ENCODE data around the gene IKZF4. TPM values are rescaled to one million over a fixed set of nuclear protein-coding genes. Genes with fewer than 3 reads are reported as not detected.

Gene IKZF4
- total and polyA plus RNA-seq, 2 of the 8 experiments (the other 6 are each of a cell fraction or from before 2014, with no cell fraction given), result 8.0 to 13.3 TPM

DNA sequence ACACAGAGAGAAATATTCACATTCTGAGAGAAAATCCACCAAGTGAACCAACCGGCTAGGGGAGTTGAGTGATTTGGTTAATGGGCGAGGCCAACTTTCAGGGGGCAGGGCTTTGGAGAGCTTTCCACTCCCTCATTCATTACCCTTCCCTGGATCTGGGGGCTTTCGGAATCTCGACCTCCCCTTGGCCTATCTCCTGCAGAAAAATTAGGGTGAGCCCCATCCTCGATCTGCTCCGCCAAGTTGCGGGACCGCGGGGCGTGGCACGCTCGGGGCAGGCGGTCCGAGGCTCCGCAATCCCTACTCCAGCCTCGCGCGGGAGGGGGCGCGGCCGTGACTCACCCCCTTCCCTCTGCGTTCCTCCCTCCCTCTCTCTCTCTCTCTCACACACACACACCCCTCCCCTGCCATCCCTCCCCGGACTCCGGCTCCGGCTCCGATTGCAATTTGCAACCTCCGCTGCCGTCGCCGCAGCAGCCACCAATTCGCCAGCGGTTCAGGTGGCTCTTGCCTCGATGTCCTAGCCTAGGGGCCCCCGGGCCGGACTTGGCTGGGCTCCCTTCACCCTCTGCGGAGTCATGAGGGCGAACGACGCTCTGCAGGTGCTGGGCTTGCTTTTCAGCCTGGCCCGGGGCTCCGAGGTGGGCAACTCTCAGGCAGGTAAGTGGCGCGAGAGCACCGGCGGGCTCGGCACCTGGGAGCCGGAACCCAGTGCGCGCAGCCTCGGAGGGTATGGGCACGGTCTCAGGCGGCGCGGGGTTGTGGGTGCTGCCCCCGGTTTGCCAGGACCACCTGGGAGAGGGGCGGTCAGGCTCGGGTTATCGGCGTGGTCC is 59.1 kb downstream of the IKZF4 start, which contains the start of gene ERBB3 (continued):
- TF ChIP-seq CBX5 (IDR thresholded peaks at IDR 0.05; ENCODE audit: low read depth, low read length) (no peak), TCF12 (IDR thresholded peaks at IDR 0.05; ENCODE audit: low read depth, low read length) (0 out of 2 replicates have a peak, but pooled peaks have one; percentile 25), SIN3A (conservative IDR thresholded peaks at IDR 0.05 in 1 of 2, IDR thresholded peaks at IDR 0.05 in 1 of 2; ENCODE audit: low read depth in 1 of 2, low read length in 2 of 2) (peak in 1 of 2 experiments; percentile 59; a peak in 1 of 4 replicates), CREB1 (IDR thresholded peaks at IDR 0.05) (0 out of 2 replicates have a peak, but pooled peaks have one; percentile 5), SP1 (IDR thresholded peaks at IDR 0.05; ENCODE audit: low read depth, low read length) (peak; percentile 61; the same call in 1 of the 2 replicates), TAF1 (IDR thresholded peaks at IDR 0.05; ENCODE audit: low read depth, low read length) (peak; percentile 29), POLR2A (IDR thresholded peaks at IDR 0.05; ENCODE audit: control extremely low read depth in 1 of 2, low read depth in 2 of 2, low read length in 2 of 2) (peak in 1 of 2 experiments; percentile 47; a peak in 1 of 3 replicates), NRF1 (IDR thresholded peaks at IDR 0.05; ENCODE audit: low read depth, low read length) (no peak)
- TF ChIP-seq, protein P1, sequence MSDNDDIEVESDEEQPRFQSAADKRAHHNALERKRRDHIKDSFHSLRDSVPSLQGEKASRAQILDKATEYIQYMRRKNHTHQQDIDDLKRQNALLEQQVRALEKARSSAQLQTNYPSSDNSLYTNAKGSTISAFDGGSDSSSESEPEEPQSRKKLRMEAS (IDR thresholded peaks at IDR 0.05), result peak; percentile 54; the same call in 1 of the 2 replicates
- TF ChIP-seq, protein P2, sequence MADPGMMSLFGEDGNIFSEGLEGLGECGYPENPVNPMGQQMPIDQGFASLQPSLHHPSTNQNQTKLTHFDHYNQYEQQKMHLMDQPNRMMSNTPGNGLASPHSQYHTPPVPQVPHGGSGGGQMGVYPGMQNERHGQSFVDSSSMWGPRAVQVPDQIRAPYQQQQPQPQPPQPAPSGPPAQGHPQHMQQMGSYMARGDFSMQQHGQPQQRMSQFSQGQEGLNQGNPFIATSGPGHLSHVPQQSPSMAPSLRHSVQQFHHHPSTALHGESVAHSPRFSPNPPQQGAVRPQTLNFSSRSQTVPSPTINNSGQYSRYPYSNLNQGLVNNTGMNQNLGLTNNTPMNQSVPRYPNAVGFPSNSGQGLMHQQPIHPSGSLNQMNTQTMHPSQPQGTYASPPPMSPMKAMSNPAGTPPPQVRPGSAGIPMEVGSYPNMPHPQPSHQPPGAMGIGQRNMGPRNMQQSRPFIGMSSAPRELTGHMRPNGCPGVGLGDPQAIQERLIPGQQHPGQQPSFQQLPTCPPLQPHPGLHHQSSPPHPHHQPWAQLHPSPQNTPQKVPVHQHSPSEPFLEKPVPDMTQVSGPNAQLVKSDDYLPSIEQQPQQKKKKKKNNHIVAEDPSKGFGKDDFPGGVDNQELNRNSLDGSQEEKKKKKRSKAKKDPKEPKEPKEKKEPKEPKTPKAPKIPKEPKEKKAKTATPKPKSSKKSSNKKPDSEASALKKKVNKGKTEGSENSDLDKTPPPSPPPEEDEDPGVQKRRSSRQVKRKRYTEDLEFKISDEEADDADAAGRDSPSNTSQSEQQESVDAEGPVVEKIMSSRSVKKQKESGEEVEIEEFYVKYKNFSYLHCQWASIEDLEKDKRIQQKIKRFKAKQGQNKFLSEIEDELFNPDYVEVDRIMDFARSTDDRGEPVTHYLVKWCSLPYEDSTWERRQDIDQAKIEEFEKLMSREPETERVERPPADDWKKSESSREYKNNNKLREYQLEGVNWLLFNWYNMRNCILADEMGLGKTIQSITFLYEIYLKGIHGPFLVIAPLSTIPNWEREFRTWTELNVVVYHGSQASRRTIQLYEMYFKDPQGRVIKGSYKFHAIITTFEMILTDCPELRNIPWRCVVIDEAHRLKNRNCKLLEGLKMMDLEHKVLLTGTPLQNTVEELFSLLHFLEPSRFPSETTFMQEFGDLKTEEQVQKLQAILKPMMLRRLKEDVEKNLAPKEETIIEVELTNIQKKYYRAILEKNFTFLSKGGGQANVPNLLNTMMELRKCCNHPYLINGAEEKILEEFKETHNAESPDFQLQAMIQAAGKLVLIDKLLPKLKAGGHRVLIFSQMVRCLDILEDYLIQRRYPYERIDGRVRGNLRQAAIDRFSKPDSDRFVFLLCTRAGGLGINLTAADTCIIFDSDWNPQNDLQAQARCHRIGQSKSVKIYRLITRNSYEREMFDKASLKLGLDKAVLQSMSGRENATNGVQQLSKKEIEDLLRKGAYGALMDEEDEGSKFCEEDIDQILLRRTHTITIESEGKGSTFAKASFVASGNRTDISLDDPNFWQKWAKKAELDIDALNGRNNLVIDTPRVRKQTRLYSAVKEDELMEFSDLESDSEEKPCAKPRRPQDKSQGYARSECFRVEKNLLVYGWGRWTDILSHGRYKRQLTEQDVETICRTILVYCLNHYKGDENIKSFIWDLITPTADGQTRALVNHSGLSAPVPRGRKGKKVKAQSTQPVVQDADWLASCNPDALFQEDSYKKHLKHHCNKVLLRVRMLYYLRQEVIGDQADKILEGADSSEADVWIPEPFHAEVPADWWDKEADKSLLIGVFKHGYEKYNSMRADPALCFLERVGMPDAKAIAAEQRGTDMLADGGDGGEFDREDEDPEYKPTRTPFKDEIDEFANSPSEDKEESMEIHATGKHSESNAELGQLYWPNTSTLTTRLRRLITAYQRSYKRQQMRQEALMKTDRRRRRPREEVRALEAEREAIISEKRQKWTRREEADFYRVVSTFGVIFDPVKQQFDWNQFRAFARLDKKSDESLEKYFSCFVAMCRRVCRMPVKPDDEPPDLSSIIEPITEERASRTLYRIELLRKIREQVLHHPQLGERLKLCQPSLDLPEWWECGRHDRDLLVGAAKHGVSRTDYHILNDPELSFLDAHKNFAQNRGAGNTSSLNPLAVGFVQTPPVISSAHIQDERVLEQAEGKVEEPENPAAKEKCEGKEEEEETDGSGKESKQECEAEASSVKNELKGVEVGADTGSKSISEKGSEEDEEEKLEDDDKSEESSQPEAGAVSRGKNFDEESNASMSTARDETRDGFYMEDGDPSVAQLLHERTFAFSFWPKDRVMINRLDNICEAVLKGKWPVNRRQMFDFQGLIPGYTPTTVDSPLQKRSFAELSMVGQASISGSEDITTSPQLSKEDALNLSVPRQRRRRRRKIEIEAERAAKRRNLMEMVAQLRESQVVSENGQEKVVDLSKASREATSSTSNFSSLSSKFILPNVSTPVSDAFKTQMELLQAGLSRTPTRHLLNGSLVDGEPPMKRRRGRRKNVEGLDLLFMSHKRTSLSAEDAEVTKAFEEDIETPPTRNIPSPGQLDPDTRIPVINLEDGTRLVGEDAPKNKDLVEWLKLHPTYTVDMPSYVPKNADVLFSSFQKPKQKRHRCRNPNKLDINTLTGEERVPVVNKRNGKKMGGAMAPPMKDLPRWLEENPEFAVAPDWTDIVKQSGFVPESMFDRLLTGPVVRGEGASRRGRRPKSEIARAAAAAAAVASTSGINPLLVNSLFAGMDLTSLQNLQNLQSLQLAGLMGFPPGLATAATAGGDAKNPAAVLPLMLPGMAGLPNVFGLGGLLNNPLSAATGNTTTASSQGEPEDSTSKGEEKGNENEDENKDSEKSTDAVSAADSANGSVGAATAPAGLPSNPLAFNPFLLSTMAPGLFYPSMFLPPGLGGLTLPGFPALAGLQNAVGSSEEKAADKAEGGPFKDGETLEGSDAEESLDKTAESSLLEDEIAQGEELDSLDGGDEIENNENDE (IDR thresholded peaks at IDR 0.05; ENCODE audit: insufficient replicate concordance, low read length), result no peak

Data from H1 (cell line).